Measurements from ENCODE around the gene SLC35G1. TPM values are rescaled to one million over a fixed set of nuclear protein-coding genes. Genes with fewer than 3 reads are reported as not detected.
A peak's percentile ranks its signal among the peaks of the same experiment; 100 is the strongest.

Gene SLC35G1
- polyA plus RNA-seq, 3 donors = 0.52 to 0.94 (median 0.67) TPM

- Mint-ChIP-seq H3K4me1 (no peaks in the 10 kb centered on the region), H3K36me3 (no peaks in the 10 kb centered on the region), H3K27me3 (ENCODE audit: low read depth in 3 of 3) (peaks cover 0 to 17% (median 4%) of the 10 kb centered on the region in 3 donors), H3K9me3 (peaks cover 0 to 3% (median 0%) of the 10 kb centered on the region in 7 donors), H3K4me3 (no peak overlapping the region), H3K27ac (no peak overlapping the region)
- Histone ChIP-seq H3K36me3 (replicated peaks in 1 of 2; ENCODE audit: control insufficient read depth in 1 of 2, insufficient read depth in 2 of 2, low read length in 2 of 2) (no peaks in the 10 kb centered on the region), H3K4me3 (replicated peaks in 1 of 3; ENCODE audit: low read depth in 2 of 3, low read length in 3 of 3) (no peak overlapping the region), H3K4me1 (ENCODE audit: control insufficient read depth in 1 of 2, insufficient read depth in 2 of 2, low read length in 2 of 2) (no peaks in the 10 kb centered on the region), H3K9ac (ENCODE audit: insufficient read depth, low read length, poor library complexity, severe bottlenecking) (no peak overlapping the region), H2AFZ (ENCODE audit: insufficient read depth, low read depth, low read length, poor library complexity, severe bottlenecking) (no peak overlapping the region), H3K79me2 (ENCODE audit: insufficient read depth, low read length) (no peaks in the 10 kb centered on the region), H3K27me3 (ENCODE audit: control insufficient read depth in 2 of 2, insufficient read depth in 2 of 2, low read length in 2 of 2) (no peaks in the 10 kb centered on the region), H4K20me1 (ENCODE audit: insufficient read depth, low read length) (no peaks in the 10 kb centered on the region), H3K27ac (ENCODE audit: low read depth in 1 of 2, low read length in 2 of 2) (no peak overlapping the region), H3K9me3 (replicated peaks in 1 of 2; ENCODE audit: control insufficient read depth in 1 of 2, insufficient read depth in 1 of 2, low read length in 2 of 2) (no peaks in the 10 kb centered on the region), H3K4me2 (replicated peaks; ENCODE audit: extremely low read depth, low read length, poor library complexity, severe bottlenecking) (no peak overlapping the region)
- no peak for TF ChIP-seq CTCF (IDR thresholded peaks at IDR 0.05)
- DNase-seq = no peak
- intact Hi-C loops (cut with micrococcal nuclease) = no loop called here
Measured at GRCh38 chr10:93879273-93879672, 14.5 kb upstream of the SLC35G1 start.

GRCh38 chr10:93894516-93895378, 969 bp downstream of the SLC35G1 start:
- no peaks in the 10 kb centered on the region for H3K9me3 Mint-ChIP-seq
- intact Hi-C loops (cut with micrococcal nuclease) = no loop called here
- peak overlapping the region; percentile 84 to 90 for H3K4me3 Mint-ChIP-seq

More at GRCh38 chr10:93894516-93895378, 969 bp downstream of the SLC35G1 start:
- Histone ChIP-seq H3K9ac (ENCODE audit: insufficient read depth, low read length, poor library complexity, severe bottlenecking) (peak overlapping the region; percentile 73), H3K4me2 (replicated peaks; ENCODE audit: extremely low read depth, low read length, poor library complexity, severe bottlenecking) (peak overlapping the region; percentile 92), H3K4me3 (replicated peaks in 1 of 3; ENCODE audit: low read depth in 2 of 3, low read length in 3 of 3) (peak overlapping the region; percentile 45 to 83 (median 80)), H3K79me2 (ENCODE audit: insufficient read depth, low read length) (no peaks in the 10 kb centered on the region), H3K36me3 (replicated peaks in 1 of 2; ENCODE audit: control insufficient read depth in 1 of 2, insufficient read depth in 2 of 2, low read length in 2 of 2) (no peaks in the 10 kb centered on the region), H3K27ac (ENCODE audit: low read depth in 1 of 2, low read length in 2 of 2) (peak overlapping the region in 1 of 2 donors; percentile 35), H3K4me1 (ENCODE audit: control insufficient read depth in 1 of 2, insufficient read depth in 2 of 2, low read length in 2 of 2) (peaks cover 17 to 22% of the 10 kb centered on the region in 2 donors), H3K27me3 (ENCODE audit: control insufficient read depth in 2 of 2, insufficient read depth in 2 of 2, low read length in 2 of 2) (peaks cover 0 to 2% of the 10 kb centered on the region in 2 donors), H4K20me1 (ENCODE audit: insufficient read depth, low read length) (no peaks in the 10 kb centered on the region), H2AFZ (ENCODE audit: insufficient read depth, low read depth, low read length, poor library complexity, severe bottlenecking) (peak overlapping the region; percentile 98), H3K9me3 (replicated peaks in 1 of 2; ENCODE audit: control insufficient read depth in 1 of 2, insufficient read depth in 1 of 2, low read length in 2 of 2) (no peaks in the 10 kb centered on the region)
- no peak for TF ChIP-seq CTCF (IDR thresholded peaks at IDR 0.05)
- WGBS (ENCODE audit: insufficient coverage) = 38% methylated on average over 13 of the region's 22 CpGs
- Mint-ChIP-seq H3K36me3 (peaks cover 5% of the 10 kb centered on the region in 2 donors), H3K4me1 (peaks cover 44% of the 10 kb centered on the region), H3K27me3 (ENCODE audit: low read depth in 3 of 3) (peaks cover 2 to 8% (median 6%) of the 10 kb centered on the region in 3 donors), H3K27ac (peak overlapping the region in 1 of 7 donors; percentile 38)
- DNase-seq = no peak

Data from CD14-positive monocyte (primary cell).